ACC112 (cell line): ENCODE measurements around the gene NDEL1.

ENCODE experiments used
- H2AFZ ChIP-seq: fragments of 200-600 bp; sonication (generic); one replicate; pipeline ENCODE4 v1.6.0; 2017; ENCODE audit warnings: antibody characterized with exemption, low read length; ENCODE audit not compliant: unreplicated experiment
- H3K27ac ChIP-seq: fragments of 200-600 bp; sonication (generic); 2 replicates; pipeline ENCODE4 v1.5.1; 2014; ENCODE audit warnings: low read depth, mild to moderate bottlenecking, antibody characterized with exemption, low read length, moderate library complexity
- H3K27me3 ChIP-seq: fragments of 200-600 bp; sonication (generic); 2 replicates; pipeline ENCODE4 v1.6.1; 2014; ENCODE audit warnings: mild to moderate bottlenecking, antibody characterized with exemption, low read length, moderate library complexity, mixed read lengths; ENCODE audit not compliant: insufficient read depth
- H3K36me3 ChIP-seq: fragments of 200-600 bp; sonication (generic); 2 replicates; pipeline ENCODE4 v1.6.1; 2016; ENCODE audit warnings: mild to moderate bottlenecking, antibody characterized with exemption, low read length, moderate library complexity, mixed read lengths; ENCODE audit not compliant: insufficient read depth
- H3K4me1 ChIP-seq: fragments of 200-600 bp; sonication (generic); one replicate; pipeline ENCODE4 v1.6.1; 2016; ENCODE audit warnings: low read length, mixed read lengths; ENCODE audit not compliant: insufficient read depth, unreplicated experiment, control insufficient read depth
- H3K4me3 ChIP-seq: fragments of 200-600 bp; sonication (generic); 2 replicates; pipeline ENCODE4 v1.5.1; 2014; ENCODE audit warnings: mild to moderate bottlenecking, low read depth, low read length
- H3K79me2 ChIP-seq: fragments of 200-600 bp; sonication (generic); one replicate; pipeline ENCODE4 v1.6.0; 2016; ENCODE audit warnings: low read length; ENCODE audit not compliant: control insufficient read depth, unreplicated experiment, insufficient read depth

The NDEL1 gene

GRCh38 chr17:8438441-8438840, 2.8 kb downstream of the NDEL1 start:
- H3K27ac ChIP-seq = no peak overlapping the region
- no peak overlapping the region for H2AFZ ChIP-seq
- peaks cover 7% of the 10 kb centered on the region for H3K36me3 ChIP-seq
- H3K4me3 ChIP-seq = no peak overlapping the region
- H3K79me2 ChIP-seq = peaks cover 72% of the 10 kb centered on the region
- H3K4me1 ChIP-seq = peaks cover 25% of the 10 kb centered on the region
- no peaks in the 10 kb centered on the region for H3K27me3 ChIP-seq

GRCh38 chr17:8439681-8440080, 4.0 kb downstream of the NDEL1 start:
- Histone ChIP-seq H3K36me3 (peaks cover 15% of the 10 kb centered on the region), H3K4me1 (peaks cover 25% of the 10 kb centered on the region), H3K27me3 (no peaks in the 10 kb centered on the region), H3K27ac (no peak overlapping the region), H2AFZ (no peak overlapping the region), H3K79me2 (peaks cover 85% of the 10 kb centered on the region), H3K4me3 (no peak overlapping the region)

GRCh38 chr17:8441690-8442089, 6.0 kb downstream of the NDEL1 start:
- H3K27me3 ChIP-seq = no peaks in the 10 kb centered on the region
- H3K4me1 ChIP-seq = peaks cover 21% of the 10 kb centered on the region
- H3K36me3 ChIP-seq = peaks cover 30% of the 10 kb centered on the region
- H3K27ac ChIP-seq = no peak overlapping the region
- peaks cover 91% of the 10 kb centered on the region for H3K79me2 ChIP-seq
- H2AFZ ChIP-seq = no peak overlapping the region
- no peak overlapping the region for H3K4me3 ChIP-seq

- H3K27me3 ChIP-seq = no peaks in the 10 kb centered on the region
- no peak overlapping the region for H3K4me3 ChIP-seq
- H3K4me1 ChIP-seq = peaks cover 19% of the 10 kb centered on the region
- no peak overlapping the region for H2AFZ ChIP-seq
- no peak overlapping the region for H3K27ac ChIP-seq
- peaks cover 85% of the 10 kb centered on the region for H3K79me2 ChIP-seq
- H3K36me3 ChIP-seq = peaks cover 33% of the 10 kb centered on the region
Measured at GRCh38 chr17:8442310-8442709, 6.6 kb downstream of the NDEL1 start.

- no peaks in the 10 kb centered on the region for H3K27me3 ChIP-seq
- H3K36me3 ChIP-seq = peaks cover 42% of the 10 kb centered on the region
- H3K4me3 ChIP-seq = no peak overlapping the region
- H3K79me2 ChIP-seq = peaks cover 71% of the 10 kb centered on the region
- H2AFZ ChIP-seq = no peak overlapping the region
- H3K4me1 ChIP-seq = peaks cover 14% of the 10 kb centered on the region
- no peak overlapping the region for H3K27ac ChIP-seq
Measured at GRCh38 chr17:8443756-8444155, 8.1 kb downstream of the NDEL1 start.

GRCh38 chr17:8444494-8444893, 8.8 kb downstream of the NDEL1 start:
- Histone ChIP-seq H2AFZ (no peak overlapping the region), H3K4me1 (peaks cover 14% of the 10 kb centered on the region), H3K27me3 (no peaks in the 10 kb centered on the region), H3K79me2 (peaks cover 64% of the 10 kb centered on the region), H3K36me3 (peaks cover 45% of the 10 kb centered on the region), H3K27ac (no peak overlapping the region), H3K4me3 (no peak overlapping the region)

GRCh38 chr17:8445536-8445935, 9.9 kb downstream of the NDEL1 start:
- peaks cover 46% of the 10 kb centered on the region for H3K36me3 ChIP-seq
- H3K79me2 ChIP-seq = peaks cover 53% of the 10 kb centered on the region
- no peak overlapping the region for H3K27ac ChIP-seq
- no peak overlapping the region for H2AFZ ChIP-seq
- no peaks in the 10 kb centered on the region for H3K27me3 ChIP-seq
- H3K4me1 ChIP-seq = peaks cover 14% of the 10 kb centered on the region
- no peak overlapping the region for H3K4me3 ChIP-seq

- Histone ChIP-seq H3K36me3 (peaks cover 56% of the 10 kb centered on the region), H3K4me1 (no peaks in the 10 kb centered on the region), H2AFZ (no peak overlapping the region), H3K79me2 (peaks cover 36% of the 10 kb centered on the region), H3K27me3 (no peaks in the 10 kb centered on the region), H3K4me3 (no peak overlapping the region), H3K27ac (no peak overlapping the region)
Measured at GRCh38 chr17:8447799-8448198, 12.1 kb downstream of the NDEL1 start.

GRCh38 chr17:8448310-8448709, 12.6 kb downstream of the NDEL1 start:
- H3K79me2 ChIP-seq = peaks cover 34% of the 10 kb centered on the region
- H3K36me3 ChIP-seq = peaks cover 61% of the 10 kb centered on the region
- no peak overlapping the region for H3K4me3 ChIP-seq
- H3K27ac ChIP-seq = no peak overlapping the region
- H3K4me1 ChIP-seq = no peaks in the 10 kb centered on the region
- no peak overlapping the region for H2AFZ ChIP-seq
- H3K27me3 ChIP-seq = no peaks in the 10 kb centered on the region

- H3K4me3 ChIP-seq = no peak overlapping the region
- peaks cover 18% of the 10 kb centered on the region for H3K79me2 ChIP-seq
- no peaks in the 10 kb centered on the region for H3K4me1 ChIP-seq
- H3K27ac ChIP-seq = no peak overlapping the region
- peaks cover 45% of the 10 kb centered on the region for H3K36me3 ChIP-seq
- H3K27me3 ChIP-seq = no peaks in the 10 kb centered on the region
- no peak overlapping the region for H2AFZ ChIP-seq
Measured at GRCh38 chr17:8451933-8452614, 16.4 kb downstream of the NDEL1 start.

GRCh38 chr17:8453326-8453725, 17.6 kb downstream of the NDEL1 start:
- no peak overlapping the region for H2AFZ ChIP-seq
- H3K79me2 ChIP-seq = peaks cover 28% of the 10 kb centered on the region
- H3K27me3 ChIP-seq = no peaks in the 10 kb centered on the region
- no peak overlapping the region for H3K27ac ChIP-seq
- H3K4me1 ChIP-seq = no peaks in the 10 kb centered on the region
- H3K36me3 ChIP-seq = peaks cover 47% of the 10 kb centered on the region
- H3K4me3 ChIP-seq = no peak overlapping the region
